ENCODE data around the gene CLBA1.

- TF ChIP-seq CTCF (conservative IDR thresholded peaks at IDR 0.05 in 1 of 2, IDR thresholded peaks at IDR 0.05 in 1 of 2; ENCODE audit: low read depth in 1 of 2, low read length in 2 of 2), result no peak
- TF ChIP-seq EZH2 (IDR thresholded peaks at IDR 0.05; ENCODE audit: low read length, missing control alignments), result no peak
Observed at GRCh38 chr14:104941508-104942365, 43.9 kb upstream of the CLBA1 start.

All from fibroblast of lung (primary cell).